G401.6 (cell line): ENCODE data around the gene TLDC2.

Experiments used
- FAIRE-seq: peaks from 2 replicates; lab custom pipeline; 2012; peaks lifted over from hg19 to GRCh38; lab: Jason Lieb, UNC

Gene TLDC2

GRCh38 chr20:36850759-36851158, 25.2 kb upstream of the TLDC2 start:
- no peak for FAIRE-seq

DNA sequence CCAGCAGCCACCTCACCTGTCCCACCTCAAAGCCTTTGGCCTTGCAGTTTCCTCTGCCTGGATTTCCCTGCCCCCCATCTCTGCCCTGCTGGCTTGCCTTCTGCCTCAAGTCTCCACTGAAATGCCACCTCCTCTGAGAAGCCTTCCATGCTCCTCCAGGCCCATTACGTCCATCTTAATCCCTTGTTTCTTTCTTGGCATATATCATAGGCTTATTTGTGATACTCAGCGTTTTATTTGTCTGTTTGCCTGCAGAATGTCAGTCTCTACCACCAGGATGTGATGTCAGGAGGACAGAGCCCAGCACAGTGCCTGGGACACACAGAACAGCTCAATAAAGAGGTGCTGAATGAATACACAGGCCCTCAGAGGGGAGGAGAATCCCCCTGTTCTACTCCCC, 24.4 kb upstream of the TLDC2 start:
- FAIRE-seq = no peak

- no peak for FAIRE-seq
Observed at GRCh38 chr20:36852187-36852586, 23.8 kb upstream of the TLDC2 start.

DNA sequence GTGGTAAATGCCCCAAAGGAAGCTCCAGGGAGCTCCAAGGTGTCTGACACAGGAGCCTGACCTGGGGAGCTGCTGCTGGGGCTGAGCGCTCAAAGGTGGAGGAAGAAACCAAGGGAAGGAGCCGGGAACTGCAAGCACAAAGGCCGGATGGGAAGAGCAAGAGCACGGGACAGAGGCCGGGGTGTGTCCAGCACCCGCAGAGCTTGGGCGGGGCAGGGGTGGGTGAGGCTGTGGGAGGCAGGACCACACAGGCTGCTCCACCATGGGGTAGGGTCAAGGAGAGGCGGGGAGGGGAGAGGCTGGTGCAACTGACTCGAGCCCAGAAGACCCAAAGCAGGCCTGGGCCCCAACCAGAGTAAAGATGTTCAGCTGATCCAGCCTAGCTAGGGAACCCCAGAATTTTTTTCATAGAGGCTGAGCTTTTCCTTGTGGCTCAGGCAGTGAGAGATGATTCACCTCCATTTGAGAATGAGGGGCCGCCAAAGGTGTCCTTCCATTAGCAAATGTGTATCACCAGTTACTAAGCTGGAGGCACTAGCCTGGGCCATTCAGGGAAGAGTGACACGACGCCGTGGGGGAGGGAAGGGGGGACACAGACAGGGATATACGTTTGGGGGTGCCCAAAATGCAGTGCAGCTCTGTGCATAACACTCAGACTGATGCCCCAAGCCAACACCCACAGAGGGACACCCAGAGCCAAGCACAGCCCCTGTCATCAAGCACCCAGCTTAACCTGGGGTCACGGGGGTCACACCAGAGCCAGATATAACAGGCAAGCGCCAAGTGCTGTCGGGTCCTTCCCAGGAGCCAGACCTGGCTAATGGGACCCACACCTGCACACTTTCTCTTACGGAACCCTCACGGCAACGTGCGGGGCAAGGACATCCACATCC, 21.3 kb upstream of the TLDC2 start:
- no peak for FAIRE-seq

- FAIRE-seq = no peak
Observed at GRCh38 chr20:36855241-36855657, 20.7 kb upstream of the TLDC2 start.

DNA sequence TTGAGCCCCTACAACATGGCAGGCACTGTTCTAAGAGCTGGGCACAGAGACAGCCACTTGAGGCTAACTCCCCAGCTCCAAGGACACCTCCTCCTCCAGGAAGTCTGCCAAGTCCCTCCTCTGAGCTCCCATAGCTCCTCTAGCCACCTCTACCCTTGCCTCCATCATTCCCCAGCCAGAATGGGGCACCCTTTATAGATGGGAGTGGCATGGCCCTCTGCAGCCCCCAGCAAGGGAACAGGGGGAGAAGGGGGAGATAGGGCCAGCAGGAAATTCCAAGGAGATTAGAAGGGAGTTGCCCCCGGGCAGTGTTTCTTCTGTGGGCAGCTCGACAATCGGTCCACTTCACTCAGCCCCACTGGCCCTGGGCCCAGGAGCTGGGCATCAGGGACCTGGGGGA, 19.7 kb upstream of the TLDC2 start:
- FAIRE-seq = no peak

DNA sequence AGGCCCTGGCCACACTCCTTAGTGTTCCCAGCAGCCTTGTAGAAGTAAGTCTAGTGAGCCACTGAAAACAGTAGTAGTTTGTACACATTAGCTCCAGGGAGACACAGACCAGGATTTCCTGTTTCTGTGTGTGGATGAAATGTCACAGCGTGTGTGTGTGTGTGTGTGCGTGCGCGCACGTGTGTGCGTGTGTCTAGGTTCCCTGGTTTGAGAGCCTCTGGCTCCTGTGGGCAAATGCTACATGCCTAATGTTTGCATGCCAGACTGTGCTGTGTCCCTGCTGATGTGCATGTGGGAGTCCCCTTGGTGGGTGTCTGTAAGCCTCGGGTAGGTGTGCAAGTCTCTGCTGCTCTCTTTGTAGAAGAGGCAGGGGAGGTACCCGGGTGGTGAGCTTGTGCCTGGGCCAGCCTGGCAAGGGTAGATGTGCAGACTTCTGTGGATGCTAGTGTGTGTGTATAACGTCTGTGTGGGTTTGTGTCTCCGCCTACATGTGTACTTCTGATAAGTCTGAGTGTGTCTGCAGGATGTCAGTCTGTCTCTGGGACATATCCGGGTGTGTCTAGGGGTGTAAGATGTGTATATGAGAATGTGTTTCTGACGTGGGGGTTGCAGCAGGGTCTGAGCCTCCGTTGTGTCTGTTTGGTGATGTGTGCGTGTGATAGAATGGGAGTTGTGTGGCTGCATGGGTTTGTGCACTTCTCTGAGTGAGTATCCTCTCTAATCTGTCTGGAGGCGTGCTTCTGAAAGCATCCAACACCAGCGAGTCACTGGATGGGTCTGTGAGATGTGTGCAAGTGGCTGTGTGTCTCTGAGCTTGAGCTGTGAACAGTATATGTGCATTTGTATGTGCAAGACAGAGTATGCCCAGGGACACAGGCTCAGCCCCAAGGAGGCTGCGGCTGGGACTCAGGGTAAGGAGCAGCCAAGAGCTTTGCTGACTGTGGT, 19.0 kb upstream of the TLDC2 start:
- FAIRE-seq = no peak

DNA sequence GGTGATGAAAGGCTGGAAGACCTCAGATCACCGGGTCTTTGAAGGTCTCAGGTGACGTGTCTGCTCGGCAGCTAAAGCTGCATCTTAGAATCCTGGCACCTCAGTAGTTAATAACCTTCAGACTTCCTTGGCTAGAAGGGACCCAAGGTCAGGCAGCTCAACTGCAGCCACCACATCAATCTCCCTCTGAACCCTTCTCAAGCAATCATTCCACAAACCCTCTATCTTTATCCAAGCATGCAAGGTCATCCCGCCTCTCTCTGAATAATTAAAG, 16.7 kb upstream of the TLDC2 start:
- FAIRE-seq = no peak

- FAIRE-seq = no peak
Observed at GRCh38 chr20:36859700-36860330, 16.1 kb upstream of the TLDC2 start.

DNA sequence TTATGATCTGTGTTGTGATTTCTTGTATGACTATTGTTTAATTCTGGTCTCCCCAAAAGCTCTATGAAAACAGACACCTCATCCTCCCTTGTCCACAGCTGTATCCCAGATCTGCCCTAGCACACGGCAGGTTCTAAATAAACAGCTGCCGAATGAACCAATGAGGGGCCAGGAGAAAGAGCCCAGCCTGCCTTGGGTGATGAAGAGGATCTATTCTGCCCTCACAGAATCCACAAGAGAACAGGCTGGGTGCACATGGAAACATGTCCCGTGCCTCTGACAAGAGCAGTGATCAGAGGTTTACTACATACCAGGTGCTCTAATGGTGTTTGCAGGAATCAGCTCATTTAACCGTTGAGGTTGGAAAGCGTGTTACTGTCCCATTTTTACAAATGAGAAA, 15.6 kb upstream of the TLDC2 start:
- FAIRE-seq = no peak

- no peak for FAIRE-seq
Observed at GRCh38 chr20:36860811-36861624, 14.9 kb upstream of the TLDC2 start.

GRCh38 chr20:36861625-36861874, 14.4 kb upstream of the TLDC2 start:
- FAIRE-seq = no peak

GRCh38 chr20:36861875-36862801, 13.8 kb upstream of the TLDC2 start:
- FAIRE-seq = no peak

DNA sequence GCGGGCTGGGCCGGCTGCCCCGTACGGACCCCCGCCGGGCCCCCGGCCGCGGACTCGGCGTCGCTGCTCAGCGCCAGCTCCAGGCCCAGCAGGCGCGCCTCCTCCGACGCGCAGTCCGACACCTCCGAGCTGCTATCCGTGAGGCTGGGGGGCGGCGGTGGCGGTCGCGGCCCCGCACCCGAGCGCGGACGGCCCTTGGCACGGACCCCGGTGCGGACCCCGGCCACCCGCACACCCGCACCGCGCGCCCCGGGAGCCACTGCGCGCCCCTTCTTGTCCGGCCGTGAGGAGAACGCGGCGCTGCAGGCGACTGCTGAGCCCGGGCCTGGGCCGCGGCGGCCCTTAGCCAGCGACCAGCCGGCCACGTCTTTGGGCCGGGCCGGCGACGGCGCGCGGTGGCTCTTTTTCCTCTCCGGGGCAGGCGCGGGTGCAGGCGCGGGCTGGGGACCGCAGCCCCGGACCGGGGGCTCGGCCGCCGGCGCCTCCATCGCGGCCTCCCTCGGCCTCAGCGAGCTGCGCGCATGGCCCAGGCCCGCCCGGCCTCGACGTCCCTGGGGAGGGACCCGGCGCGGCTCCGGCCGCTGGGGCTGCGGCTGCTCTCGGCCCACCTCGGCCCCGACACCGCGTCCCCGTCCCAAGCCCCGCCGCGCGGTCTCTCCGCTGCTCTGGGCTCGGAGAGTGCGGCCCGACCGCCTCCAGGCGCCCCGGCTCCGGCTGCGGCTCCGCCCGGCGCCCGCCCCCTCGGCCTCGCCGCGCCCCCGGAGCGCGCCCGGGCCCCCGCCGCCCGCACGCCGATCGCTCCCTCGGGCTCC, 12.9 kb upstream of the TLDC2 start:
- FAIRE-seq = no peak

GRCh38 chr20:36865076-36865860, 10.7 kb upstream of the TLDC2 start:
- no peak for FAIRE-seq

GRCh38 chr20:36865861-36866149, 10.1 kb upstream of the TLDC2 start:
- FAIRE-seq = no peak

- FAIRE-seq = no peak
Observed at GRCh38 chr20:36866164-36866563, 9.8 kb upstream of the TLDC2 start.

- no peak for FAIRE-seq
Observed at GRCh38 chr20:36866681-36867495, 9.1 kb upstream of the TLDC2 start.
